Stomach (tissue), 8 donors: ENCODE data around the gene STN1. TPM values are rescaled to one million over a fixed set of nuclear protein-coding genes. Genes with fewer than 3 reads are reported as not detected.

Source experiments
- polyA plus RNA-seq, 3 donors: library from polyadenylated mRNA; stranded (reverse); fragments of 200-250 nt; gene quantifications; one replicate each; pipeline ENCODE4 v1.2.3, GENCODE V29; 2013
- total RNA-seq, 5 donors: library from RNA; depleted of rRNA; stranded (reverse); fragments of >200 nt; gene quantifications; one replicate each; pipeline versions ENCODE4 v1.1.0 to v1.2.3, GENCODE V29; 2014 to 2016
- donor health status: healthy with polysubstance abuse.
- donor health status: Bipolar disorder and iron deficiency.
- donor health status: healthy.

The STN1 gene
- total and polyA plus RNA-seq, 8 donors = 0.45 to 41.1 (median 20.5) TPM

Other genes starting within 250 kb of the STN1 start
- 10 to 100 TPM; 15.2 to 51.6 (median 23.2) TPM for gene SH3PXD2A, start 62.6 kb downstream of the STN1 start, total RNA-seq
- gene SH3PXD2A, start 62.6 kb downstream of the STN1 start, polyA plus RNA-seq = 10 to 100 TPM; 12.8 to 42.6 (median 24.7) TPM
- gene SLK, start 49.0 kb upstream of the STN1 start, total RNA-seq = 10 to 100 TPM; 46.9 to 94.5 (median 61.3) TPM
- gene SLK, start 49.0 kb upstream of the STN1 start, polyA plus RNA-seq = 10 to 100 TPM; 10.1 to 17.3 (median 11.4) TPM
- gene COL17A1, start 167.7 kb upstream of the STN1 start, total RNA-seq = 10 to 100 TPM in 2 of 5 donors, 1 to 10 TPM in 2, under 1 TPM in 1; 0.45 to 53.3 (median 5.7) TPM
- 10 to 100 TPM in 1 of 3 donors, 1 to 10 TPM in 2; 1.4 to 50.7 (median 3.4) TPM for gene COL17A1, start 167.7 kb upstream of the STN1 start, polyA plus RNA-seq
- gene SFR1, start 204.0 kb upstream of the STN1 start, total RNA-seq = 1 to 10 TPM in 4 of 5 donors, under 1 TPM in 1; 0.58 to 8.8 (median 1.8) TPM
- 10 to 100 TPM in 1 of 3 donors, 1 to 10 TPM in 2; 6.0 to 13.1 (median 7.5) TPM for gene SFR1, start 204.0 kb upstream of the STN1 start, polyA plus RNA-seq